Subcutaneous abdominal adipose tissue (tissue), 5 donors: ENCODE data around the gene ICOS.

Experiments used
- H3K27ac ChIP-seq: one replicate; pipeline ENCODE4 v1.7.0; 2013; ENCODE audit warnings: low read depth, mild to moderate bottlenecking, inconsistent platforms, low read length, moderate library complexity
- H3K27me3 ChIP-seq, 5 donors: one replicate each; pipeline ENCODE4 v1.7.0; 2013; ENCODE audit warnings: low read length in 5 of 5, inconsistent platforms in 1 of 5; ENCODE audit not compliant: control insufficient read depth in 5 of 5, insufficient read depth in 4 of 5
- H3K36me3 ChIP-seq, 5 donors: one replicate each; pipeline ENCODE4 v1.7.0; 2013; ENCODE audit warnings: low read length in 5 of 5; ENCODE audit not compliant: control insufficient read depth in 5 of 5, insufficient read depth in 5 of 5
- H3K4me1 ChIP-seq, 5 donors: one replicate each; pipeline ENCODE4 v1.7.0; 2013; ENCODE audit warnings: low read length in 5 of 5, mild to moderate bottlenecking in 3 of 5, moderate library complexity in 1 of 5; ENCODE audit not compliant: control insufficient read depth in 5 of 5, insufficient read depth in 5 of 5
- H3K4me3 ChIP-seq, 5 donors: one replicate each; pipeline ENCODE4 v1.7.0; 2013; ENCODE audit warnings: low read length in 5 of 5, low read depth in 1 of 5
- H3K9ac ChIP-seq, 5 donors: one replicate each; pipeline ENCODE4 v1.7.0; 2013; ENCODE audit warnings: low read length in 5 of 5, mild to moderate bottlenecking in 4 of 5, moderate library complexity in 3 of 5
- H3K9me3 ChIP-seq, 5 donors: one replicate each; pipeline ENCODE4 v1.7.0; 2013; ENCODE audit warnings: low read length in 5 of 5; ENCODE audit not compliant: control insufficient read depth in 5 of 5
- donor health status: healthy.
- donor health status: healthy.
- donor health status: healthy.
- donor health status: healthy.
- donor health status: healthy.

The ICOS gene, protein sequence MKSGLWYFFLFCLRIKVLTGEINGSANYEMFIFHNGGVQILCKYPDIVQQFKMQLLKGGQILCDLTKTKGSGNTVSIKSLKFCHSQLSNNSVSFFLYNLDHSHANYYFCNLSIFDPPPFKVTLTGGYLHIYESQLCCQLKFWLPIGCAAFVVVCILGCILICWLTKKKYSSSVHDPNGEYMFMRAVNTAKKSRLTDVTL

DNA sequence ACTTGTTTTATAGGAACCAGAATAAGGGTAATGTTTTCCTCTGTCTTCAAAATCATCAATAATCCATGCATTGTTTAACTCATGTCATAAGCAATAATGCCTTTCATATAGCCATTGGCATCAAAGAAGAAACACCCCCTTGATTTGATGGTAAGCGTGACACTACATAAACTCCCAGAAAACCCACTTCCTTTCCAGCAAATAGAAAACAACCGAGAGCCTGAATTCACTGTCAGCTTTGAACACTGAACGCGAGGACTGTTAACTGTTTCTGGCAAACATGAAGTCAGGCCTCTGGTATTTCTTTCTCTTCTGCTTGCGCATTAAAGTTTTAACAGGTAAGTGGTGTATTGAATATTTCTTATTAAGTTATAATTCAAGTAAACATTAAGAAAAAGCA, at the start of gene ICOS:
Gene ICOS, plus strand, starts transcription at position 229 of the 400 bp plus-strand sequence. Its CDS starts 52 bp downstream, at position 281.
- Histone ChIP-seq H3K9ac (no peak within 1 kb of the TSS), H3K9me3 (no peaks in the 10 kb centered on the region), H3K27me3 (no peaks in the 10 kb centered on the region), H3K4me1 (peaks cover 0 to 3% (median 0%) of the 10 kb centered on the region in 5 donors), H3K4me3 (no peak within 1 kb of the TSS), H3K27ac (no peak within 1 kb of the TSS), H3K36me3 (no peaks in the 10 kb centered on the region)

DNA sequence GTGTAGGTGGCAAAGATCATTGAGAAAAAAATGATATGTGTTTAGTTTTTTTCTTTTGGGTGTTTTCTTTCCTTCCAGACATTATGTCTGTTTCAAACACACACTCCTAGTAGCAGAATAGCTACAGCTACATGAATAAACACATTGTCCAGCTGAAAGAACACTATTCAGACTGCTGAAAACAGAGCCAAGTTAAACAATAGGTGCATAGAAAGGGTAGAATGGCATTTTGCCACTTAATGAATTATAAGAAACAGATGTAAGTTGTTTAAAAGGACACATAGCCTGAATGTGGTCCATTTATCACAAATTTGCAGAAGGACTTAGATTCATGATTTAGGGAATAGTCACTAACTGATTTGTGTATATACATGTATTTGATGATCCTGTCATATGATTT, 48.9 kb upstream of the ICOS start:
- H3K4me3 ChIP-seq = no peak overlapping the region
- no peaks in the 10 kb centered on the region for H3K36me3 ChIP-seq
- H3K27ac ChIP-seq = no peak overlapping the region
- H3K4me1 ChIP-seq = peaks cover 0 to 8% (median 5%) of the 10 kb centered on the region in 5 donors
- H3K27me3 ChIP-seq = no peaks in the 10 kb centered on the region
- H3K9me3 ChIP-seq = no peaks in the 10 kb centered on the region
- no peak overlapping the region for H3K9ac ChIP-seq

DNA sequence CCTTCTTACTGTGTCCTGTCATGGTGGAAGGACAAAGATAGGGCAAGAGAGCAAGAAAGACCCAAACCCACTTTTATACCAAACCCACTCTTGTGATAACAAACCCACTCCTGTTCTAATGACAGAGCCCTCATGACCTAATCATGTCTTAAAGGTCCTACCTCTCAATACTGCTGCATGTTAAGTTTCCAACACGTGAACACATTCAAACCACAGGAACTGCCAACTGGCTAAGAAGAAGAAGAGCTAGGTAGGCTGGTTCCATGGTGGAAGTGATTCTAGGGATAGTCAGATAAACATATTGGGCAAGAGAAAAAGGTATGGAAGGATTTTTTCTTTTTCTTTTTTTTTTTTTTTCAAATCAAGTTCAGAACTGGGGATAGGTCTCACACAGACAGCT, 47.0 kb upstream of the ICOS start:
- H3K9ac ChIP-seq = no peak overlapping the region
- H3K27me3 ChIP-seq = no peaks in the 10 kb centered on the region
- no peaks in the 10 kb centered on the region for H3K9me3 ChIP-seq
- no peak overlapping the region for H3K27ac ChIP-seq
- no peaks in the 10 kb centered on the region for H3K36me3 ChIP-seq
- H3K4me3 ChIP-seq = no peak overlapping the region
- H3K4me1 ChIP-seq = peaks cover 0 to 16% (median 5%) of the 10 kb centered on the region in 5 donors

GRCh38 chr2:203889944-203890343, 46.6 kb upstream of the ICOS start:
- Histone ChIP-seq H3K9me3 (no peaks in the 10 kb centered on the region), H3K4me3 (no peak overlapping the region), H3K27me3 (no peaks in the 10 kb centered on the region), H3K9ac (no peak overlapping the region), H3K36me3 (no peaks in the 10 kb centered on the region), H3K4me1 (peaks cover 0 to 16% (median 5%) of the 10 kb centered on the region in 5 donors), H3K27ac (no peak overlapping the region)

DNA sequence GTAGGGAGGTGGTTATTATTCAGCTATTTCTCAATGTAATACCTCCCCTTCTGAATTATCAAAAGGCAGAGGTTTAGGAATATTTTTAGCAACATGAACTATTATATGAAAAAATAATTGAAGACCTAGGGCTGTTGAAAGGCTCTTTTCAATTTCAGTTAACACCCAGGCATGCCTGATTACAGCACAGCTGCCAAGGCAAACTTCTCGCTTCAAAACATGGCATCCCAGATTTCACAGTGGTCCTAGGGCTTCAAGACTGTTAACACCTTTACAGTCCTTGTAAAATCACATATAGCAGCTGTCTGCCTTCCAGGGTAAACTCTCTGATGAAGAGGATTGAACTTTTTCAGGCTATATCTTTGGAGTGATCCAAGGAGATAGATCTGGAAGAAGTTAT, 45.8 kb upstream of the ICOS start:
- Histone ChIP-seq H3K27ac (no peak overlapping the region), H3K9me3 (no peaks in the 10 kb centered on the region), H3K9ac (no peak overlapping the region), H3K36me3 (no peaks in the 10 kb centered on the region), H3K4me3 (no peak overlapping the region), H3K27me3 (no peaks in the 10 kb centered on the region), H3K4me1 (peaks cover 0 to 16% (median 5%) of the 10 kb centered on the region in 5 donors)

DNA sequence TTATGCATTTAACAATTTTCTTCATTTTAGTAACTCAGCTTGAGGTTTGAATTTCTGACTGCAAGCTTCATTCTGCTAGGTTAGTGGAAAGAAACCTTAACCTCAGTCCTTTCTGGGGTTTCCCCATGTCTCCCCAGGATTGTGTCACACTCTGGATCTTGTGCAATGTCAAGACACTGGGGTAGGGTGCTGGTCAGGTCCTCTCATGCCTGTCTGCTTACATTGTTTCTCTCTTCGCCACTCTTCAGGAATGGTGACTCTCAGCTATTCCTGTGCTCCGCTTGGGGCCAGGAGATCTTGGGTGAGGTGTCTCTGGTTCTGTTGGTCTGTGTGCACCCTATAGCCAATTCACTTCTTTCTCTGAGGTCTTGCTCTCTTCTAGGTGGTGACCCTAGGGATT, 45.1 kb upstream of the ICOS start:
- no peaks in the 10 kb centered on the region for H3K9me3 ChIP-seq
- H3K4me3 ChIP-seq = no peak overlapping the region
- no peak overlapping the region for H3K9ac ChIP-seq
- H3K27ac ChIP-seq = no peak overlapping the region
- H3K36me3 ChIP-seq = no peaks in the 10 kb centered on the region
- no peaks in the 10 kb centered on the region for H3K27me3 ChIP-seq
- H3K4me1 ChIP-seq = peaks cover 0 to 16% (median 5%) of the 10 kb centered on the region in 5 donors

DNA sequence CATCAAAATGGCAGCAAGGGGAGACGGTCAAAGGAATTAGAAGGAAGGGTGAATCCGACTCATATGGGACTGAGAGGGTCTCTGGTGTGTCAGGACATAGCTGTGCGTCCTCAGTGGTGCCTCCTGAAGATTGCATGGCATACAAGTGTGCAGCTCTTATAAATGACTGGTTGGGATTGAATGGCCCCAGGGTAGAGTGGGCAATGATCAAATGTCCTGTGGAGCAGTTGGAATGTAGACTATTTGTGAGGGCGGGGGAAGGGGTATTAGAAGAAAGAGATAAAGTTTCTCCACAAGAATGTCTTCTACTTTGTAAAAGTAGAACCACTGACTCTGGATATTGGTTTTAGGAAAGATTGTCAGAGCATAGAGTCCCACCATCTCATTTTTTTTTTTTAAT, 44.4 kb upstream of the ICOS start:
- H3K4me3 ChIP-seq = no peak overlapping the region
- no peak overlapping the region for H3K9ac ChIP-seq
- peaks cover 0 to 16% (median 9%) of the 10 kb centered on the region in 5 donors for H3K4me1 ChIP-seq
- H3K36me3 ChIP-seq = no peaks in the 10 kb centered on the region
- H3K27me3 ChIP-seq = no peaks in the 10 kb centered on the region
- H3K27ac ChIP-seq = no peak overlapping the region
- no peaks in the 10 kb centered on the region for H3K9me3 ChIP-seq

DNA sequence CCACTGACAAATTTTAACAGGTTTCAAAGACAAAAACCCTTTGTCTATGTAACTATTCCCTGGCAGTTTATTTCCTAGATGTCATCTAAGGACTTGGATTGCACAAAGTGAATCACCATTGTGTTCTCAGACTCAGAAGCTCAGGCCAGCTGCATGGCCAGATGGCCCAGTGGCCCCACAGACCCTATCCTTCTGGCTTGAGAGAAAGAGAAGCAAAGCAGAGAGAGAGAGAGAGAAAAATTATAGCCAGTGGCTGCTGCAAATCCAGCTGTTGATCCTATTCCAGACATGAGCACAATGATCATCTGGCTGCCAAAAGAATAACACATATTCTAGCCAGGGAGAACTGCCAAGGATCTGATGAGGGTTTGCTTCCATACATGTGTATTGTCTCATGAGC, 43.2 kb upstream of the ICOS start:
- Histone ChIP-seq H3K27ac (no peak overlapping the region), H3K9me3 (no peaks in the 10 kb centered on the region), H3K4me1 (peaks cover 0 to 16% (median 9%) of the 10 kb centered on the region in 5 donors), H3K4me3 (no peak overlapping the region), H3K27me3 (no peaks in the 10 kb centered on the region), H3K36me3 (no peaks in the 10 kb centered on the region), H3K9ac (no peak overlapping the region)

DNA sequence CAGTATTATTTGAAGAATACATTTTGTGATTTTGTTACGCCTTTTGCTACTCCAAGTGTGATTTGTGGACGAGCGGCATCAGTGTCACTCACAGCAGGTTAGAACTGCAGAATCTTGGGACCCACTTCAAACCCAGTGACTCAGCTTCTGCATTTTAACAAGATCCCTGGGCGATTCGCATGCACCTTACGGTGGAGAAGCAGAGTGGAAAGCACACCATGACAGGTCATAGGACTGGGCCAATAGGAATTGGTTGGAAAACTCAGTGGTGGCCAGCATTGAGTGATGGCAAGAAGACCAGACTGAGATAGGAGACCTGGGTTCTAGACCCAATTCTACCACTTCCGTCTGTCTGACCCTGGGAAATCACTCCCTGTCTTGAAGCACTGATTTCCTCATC, 42.7 kb upstream of the ICOS start:
- no peaks in the 10 kb centered on the region for H3K27me3 ChIP-seq
- H3K27ac ChIP-seq = no peak overlapping the region
- no peak overlapping the region for H3K4me3 ChIP-seq
- H3K4me1 ChIP-seq = peaks cover 0 to 16% (median 9%) of the 10 kb centered on the region in 5 donors
- no peak overlapping the region for H3K9ac ChIP-seq
- H3K36me3 ChIP-seq = no peaks in the 10 kb centered on the region
- no peaks in the 10 kb centered on the region for H3K9me3 ChIP-seq

DNA sequence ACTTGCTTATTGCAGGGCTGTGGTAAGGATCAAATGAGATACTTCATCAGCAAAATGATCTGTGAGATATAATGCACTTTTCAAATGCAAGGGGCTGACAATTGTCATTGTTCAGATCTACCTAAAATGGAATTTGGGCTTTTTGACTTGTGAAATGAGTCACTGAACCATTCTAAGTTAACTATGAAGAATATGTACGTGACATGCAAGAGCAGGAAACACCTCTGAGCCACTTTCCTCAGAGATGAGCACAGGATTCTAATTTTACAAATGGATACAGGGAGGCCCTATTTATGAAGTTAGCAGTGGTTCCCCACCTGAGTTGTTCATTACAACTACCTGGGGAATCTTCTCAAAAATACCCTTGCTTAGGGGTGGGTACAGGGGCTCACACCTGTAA, 42.3 kb upstream of the ICOS start:
- H3K9me3 ChIP-seq = no peaks in the 10 kb centered on the region
- H3K4me3 ChIP-seq = no peak overlapping the region
- H3K9ac ChIP-seq = no peak overlapping the region
- no peaks in the 10 kb centered on the region for H3K27me3 ChIP-seq
- no peaks in the 10 kb centered on the region for H3K36me3 ChIP-seq
- no peak overlapping the region for H3K27ac ChIP-seq
- H3K4me1 ChIP-seq = peaks cover 0 to 16% (median 9%) of the 10 kb centered on the region in 5 donors
